Measurements from ENCODE around the gene SNRPD2. TPM values are rescaled to one million over a fixed set of nuclear protein-coding genes. Genes with fewer than 3 reads are reported as not detected.

The SNRPD2 gene
- total and polyA plus RNA-seq, 2 of the 8 experiments (the other 6 are each of a cell fraction or from before 2014, with no cell fraction given), result 645 to 759 TPM

GRCh38 chr19:45716359-45717130 is 24.8 kb upstream of the SNRPD2 start:
- peak overlapping the region; percentile 10; the same call in 1 of the 2 replicates for H3K18ac ChIP-seq (ENCODE audit: extremely low read depth, low read length)
- peaks cover 0 to 21% (median 11%) of the 10 kb centered on the region in 4 experiments; a peak in 5 of 8 replicates for H3K36me3 ChIP-seq (ENCODE audit: control insufficient read depth in 2 of 4, insufficient read depth in 4 of 4, low read length in 3 of 4)
- H3K4ac ChIP-seq (replicated peaks; ENCODE audit: insufficient read length, low read depth, low read length), result peak overlapping the region; percentile 99
- peaks cover 0 to 13% (median 10%) of the 10 kb centered on the region in 4 experiments; a peak in 6 of 7 replicates for H3K4me1 ChIP-seq (replicated peaks in 1 of 4; ENCODE audit: control insufficient read depth in 3 of 4, insufficient read depth in 4 of 4, low read length in 3 of 4)
- H3K9ac ChIP-seq (replicated peaks in 1 of 4; ENCODE audit: extremely low read depth in 1 of 4, low read depth in 3 of 4, low read length in 3 of 4), result peak overlapping the region; percentile 95 to 98 (median 97)
- no peak overlapping the region for H2AFZ ChIP-seq (ENCODE audit: low read length)
- DNase-seq (ENCODE audit: low read depth in 1 of 2, low spot score in 2 of 2) (no peak), FAIRE-seq (peak; percentile 55)
- peak overlapping the region; percentile 83 to 92 (median 88) for H3K4me3 ChIP-seq (ENCODE audit: extremely low read depth in 1 of 4, insufficient read depth in 2 of 4, low read depth in 3 of 4, low read length in 4 of 4)
- H4K8ac ChIP-seq (ENCODE audit: extremely low read depth, insufficient read depth, low read length), result peak overlapping the region; percentile 75; the same call in 1 of the 2 replicates
- H3K79me2 ChIP-seq (ENCODE audit: control insufficient read depth in 1 of 2, insufficient read depth in 2 of 2, low read length in 2 of 2), result peaks cover 8 to 44% of the 10 kb centered on the region in 2 experiments
- peak overlapping the region; percentile 94 to 100 for H3K4me2 ChIP-seq (ENCODE audit: insufficient read depth in 1 of 2, low read depth in 2 of 2, low read length in 2 of 2)
- H3K27ac ChIP-seq (ENCODE audit: low read depth, low read length), result peak overlapping the region; percentile 96
- H2BK20ac ChIP-seq (ENCODE audit: low read length), result no peak overlapping the region
- H3K23ac ChIP-seq (ENCODE audit: insufficient read length), result no peak overlapping the region
- peaks cover 13% of the 10 kb centered on the region for H3K23me2 ChIP-seq (ENCODE audit: low read depth, low read length)
- ChIA-PET CTCF (ENCODE audit: partially characterized antibody) (interaction anchor here (0.6 to 2.2 kb wide), 14 partner anchors 14 to 912 kb away, joined by 3 to 11 read pairs (median 4); partner anchors contain the start of genes FBXO46, QPCTL and SIX5), POLR2A (ENCODE audit: partially characterized antibody) (interaction anchor here (0.6 to 20.0 kb wide), 31 partner anchors 10 to 455 kb away, joined by 3 to 284 read pairs (median 4); partner anchors contain the start of genes DMPK, FBXO46, GIPR and MEIOSIN)
- peaks cover 5 to 7% of the 10 kb centered on the region in 2 experiments for H4K20me1 ChIP-seq (replicated peaks in 1 of 2; ENCODE audit: control insufficient read depth in 1 of 2, insufficient read depth in 2 of 2, low read length in 2 of 2)
- H2BK120ac ChIP-seq (replicated peaks; ENCODE audit: low read depth, low read length), result peak overlapping the region; percentile 85
- H2BK15ac ChIP-seq (ENCODE audit: low read length), result peak overlapping the region; percentile 34; the same call in 1 of the 2 replicates
- H2BK5ac ChIP-seq (ENCODE audit: low read depth, low read length), result peak overlapping the region; percentile 88
- H2BK12ac ChIP-seq (ENCODE audit: low read depth, low read length), result peak overlapping the region; percentile 86
- H4K91ac ChIP-seq (replicated peaks; ENCODE audit: insufficient read length, low read length), result peak overlapping the region; percentile 91
- no peaks in the 10 kb centered on the region for H3K27me3 ChIP-seq (replicated peaks in 1 of 4; ENCODE audit: control insufficient read depth in 3 of 4, extremely low read depth in 1 of 4, insufficient read depth in 3 of 4, low read length in 3 of 4)
- peaks cover 8% of the 10 kb centered on the region for H3K79me1 ChIP-seq (ENCODE audit: low read depth, low read length)
- peak overlapping the region; percentile 84 for H3K56ac ChIP-seq (replicated peaks; ENCODE audit: insufficient read length, low read depth, low read length)
- peak overlapping the region; percentile 95 for H2AK5ac ChIP-seq (ENCODE audit: low read depth, low read length)
- no peaks in the 10 kb centered on the region for H3K9me3 ChIP-seq (ENCODE audit: insufficient read depth in 2 of 2, low read depth in 1 of 2, low read length in 1 of 2)
- H3K14ac ChIP-seq (ENCODE audit: insufficient read length), result no peak overlapping the region
- peak overlapping the region; percentile 90 for H4K5ac ChIP-seq (ENCODE audit: insufficient read length, low read depth, low read length)
- 10% methylated on average over 24 of the region's 24 CpGs; no CpG with 5 or more reads in 1 of the 2 experiments for WGBS, 2 experiments (ENCODE audit: extremely low coverage in 1 of 2, insufficient coverage in 1 of 2, insufficient read length in 1 of 2, insufficient replicate concordance in 2 of 2, low coverage in 1 of 2, low lambda C conversion rate in 2 of 2, missing lambda C conversion rate in 1 of 2)
- TF ChIP-seq TAF7 (optimal IDR thresholded peaks at IDR 0.05; ENCODE audit: borderline replicate concordance, low read depth, low read length) (peak; percentile 69), ASH2L (IDR thresholded peaks at IDR 0.05; ENCODE audit: low read length) (peak; percentile 16), CTCF (IDR thresholded peaks at IDR 0.05; ENCODE audit: control extremely low read depth in 1 of 3, insufficient read depth in 1 of 3, low read depth in 1 of 3, low read length in 3 of 3) (peak in 1 of 3 experiments; percentile 9; a peak in 1 of 4 replicates), CEBPB (IDR thresholded peaks at IDR 0.05; ENCODE audit: low read depth, low read length) (no peak), NRF1 (IDR thresholded peaks at IDR 0.05; ENCODE audit: low read depth, low read length) (no peak), POLR2AphosphoS5 (IDR thresholded peaks at IDR 0.05; ENCODE audit: low read depth, low read length) (peak; percentile 41; the same call in 1 of the 2 replicates), TAF1 (IDR thresholded peaks at IDR 0.05; ENCODE audit: low read depth, low read length) (peak; percentile 63), POLR2A (IDR thresholded peaks at IDR 0.05; ENCODE audit: control extremely low read depth in 1 of 2, low read depth in 2 of 2, low read length in 2 of 2) (peak in 1 of 2 experiments; percentile 14; a peak in 2 of 3 replicates), MAX (IDR thresholded peaks at IDR 0.05) (peak; percentile 35; the same call in 1 of the 2 replicates)

Data from H1 (cell line).